CD14-positive monocyte (primary cell): ENCODE measurements around the gene ZAR1L. TPM values are rescaled to one million over a fixed set of nuclear protein-coding genes. Genes with fewer than 3 reads are reported as not detected.

Source experiments
- DNase-seq, 3 donors: peaks; one replicate each; pipeline ENCODE4 v3.0.0-alpha.2; 2011 to 2022
- H2AFZ ChIP-seq: 2 replicates; pipeline ENCODE4 v1.6.0; 2012; ENCODE audit warnings: mild to moderate bottlenecking, low read depth, low read length, inconsistent platforms; ENCODE audit not compliant: insufficient read depth, poor library complexity, severe bottlenecking
- H3K27ac ChIP-seq, 2 donors: 1 replicate in 1 of 2; 2 replicates in 1 of 2; pipeline ENCODE4 v1.5.1; 2012 to 2013; ENCODE audit warnings: low read length in 2 of 2, control low read depth in 1 of 2, inconsistent platforms in 1 of 2, low read depth in 1 of 2, mild to moderate bottlenecking in 1 of 2
- H3K27me3 ChIP-seq, 2 donors: one replicate each; pipeline versions ENCODE4 v1.6.0 to v1.6.1; 2011 to 2013; ENCODE audit warnings: low read length in 2 of 2; ENCODE audit not compliant: control insufficient read depth in 2 of 2, insufficient read depth in 2 of 2
- H3K36me3 ChIP-seq, 2 donors: replicated peaks in 1 of 2; 1 replicate in 1 of 2; 2 replicates in 1 of 2; pipeline versions ENCODE4 v1.5.1 to v1.6.1; 2012 to 2013; ENCODE audit warnings: low read length in 2 of 2, control low read depth in 1 of 2, inconsistent platforms in 1 of 2, mild to moderate bottlenecking in 1 of 2; ENCODE audit not compliant: insufficient read depth in 2 of 2, control insufficient read depth in 1 of 2
- H3K4me1 ChIP-seq, 2 donors: 1 replicate in 1 of 2; 2 replicates in 1 of 2; pipeline versions ENCODE4 v1.5.1 to v1.6.1; 2012 to 2013; ENCODE audit warnings: low read length in 2 of 2, control low read depth in 1 of 2, inconsistent platforms in 1 of 2, mild to moderate bottlenecking in 1 of 2, moderate library complexity in 1 of 2; ENCODE audit not compliant: insufficient read depth in 2 of 2, control insufficient read depth in 1 of 2
- H3K4me2 ChIP-seq: replicated peaks from 2 replicates; pipeline ENCODE3; 2012; ENCODE audit warnings: low read length, moderate library complexity, mild to moderate bottlenecking; ENCODE audit not compliant: poor library complexity, severe bottlenecking; ENCODE audit errors: extremely low read depth
- H3K4me3 ChIP-seq, 3 experiments: fragments of 200-600 bp in 1 of 3; sonication (generic) in 1 of 3; replicated peaks in 1 of 3; 1 replicate in 2 of 3; 2 replicates in 1 of 3; pipeline ENCODE4 v1.5.1; 2011 to 2013; ENCODE audit warnings: low read length in 3 of 3, mild to moderate bottlenecking in 3 of 3, control low read depth in 2 of 3, low read depth in 2 of 3, inconsistent platforms in 1 of 3, moderate library complexity in 1 of 3
- H3K79me2 ChIP-seq: 2 replicates; pipeline ENCODE4 v1.6.0; 2012; ENCODE audit warnings: mild to moderate bottlenecking, control low read depth, inconsistent platforms, low read length, moderate library complexity; ENCODE audit not compliant: insufficient read depth
- H3K9ac ChIP-seq: 2 replicates; pipeline ENCODE4 v1.6.0; 2017; ENCODE audit warnings: low read length, mild to moderate bottlenecking; ENCODE audit not compliant: insufficient read depth, poor library complexity, severe bottlenecking
- H3K9me3 ChIP-seq, 2 donors: replicated peaks in 1 of 2; 1 replicate in 1 of 2; 2 replicates in 1 of 2; pipeline versions ENCODE4 v1.5.1 to v1.6.1; 2012 to 2013; ENCODE audit warnings: low read length in 2 of 2, control low read depth in 1 of 2; ENCODE audit not compliant: control insufficient read depth in 1 of 2, insufficient read depth in 1 of 2
- H4K20me1 ChIP-seq: 2 replicates; pipeline ENCODE4 v1.6.0; 2012; ENCODE audit warnings: mild to moderate bottlenecking, low read length, control low read depth, moderate library complexity; ENCODE audit not compliant: insufficient read depth
- H3K27ac Mint-ChIP-seq, 7 donors: one replicate each; pipeline ENCODE4 v1.8.0; 2020; ENCODE audit warnings: mild to moderate bottlenecking in 7 of 7, mixed read lengths in 7 of 7, moderate library complexity in 6 of 7, inconsistent platforms in 2 of 7
- H3K27me3 Mint-ChIP-seq, 3 donors: one replicate each; pipeline ENCODE4 v1.8.0; 2021 to 2022; ENCODE audit warnings: low read depth in 3 of 3, mild to moderate bottlenecking in 3 of 3, mixed read lengths in 3 of 3, moderate library complexity in 3 of 3, inconsistent platforms in 1 of 3
- H3K36me3 Mint-ChIP-seq, 2 donors: one replicate each; pipeline ENCODE4 v1.8.0; 2020; ENCODE audit warnings: mixed read lengths in 2 of 2, inconsistent platforms in 1 of 2, mild to moderate bottlenecking in 1 of 2
- H3K4me1 Mint-ChIP-seq: one replicate; pipeline ENCODE4 v1.8.0; 2020; ENCODE audit warnings: mild to moderate bottlenecking, mixed read lengths
- H3K4me3 Mint-ChIP-seq, 2 donors: one replicate each; pipeline ENCODE4 v1.8.0; 2020; ENCODE audit warnings: mild to moderate bottlenecking in 2 of 2, mixed read lengths in 2 of 2, moderate library complexity in 1 of 2
- H3K9me3 Mint-ChIP-seq, 7 donors: one replicate each; pipeline ENCODE4 v1.8.0; 2020 to 2022; ENCODE audit warnings: mixed read lengths in 7 of 7, mild to moderate bottlenecking in 6 of 7, moderate library complexity in 6 of 7, inconsistent platforms in 2 of 7
- WGBS: methylation state at CpG from one replicate; pipeline ENCODE4 v1.1.5; 2013; ENCODE audit warnings: missing lambda C conversion rate; ENCODE audit not compliant: insufficient coverage; 5-methylcytosine and 5-hydroxymethylcytosine counted together
- intact Hi-C, 2 donors: fragments of 100-400 bp; cut with micrococcal nuclease; formaldehyde crosslinking; loops; one replicate each; pipeline versions ENCODE4 v1.15.0 to v1.15.1; 2023
- polyA plus RNA-seq, 3 donors: library from polyadenylated mRNA; depleted of rRNA in 1 of 3; unstranded in 2 of 3; stranded (reverse) in 1 of 3; fragments of 300-500 nt in 2 of 3; fragments of >200 nt in 1 of 3; fragmentation: Illumina TruSeq in 2 of 3; gene quantifications; 1 replicate in 2 of 3; 2 replicates in 1 of 3; pipeline ENCODE4 v1.2.3, GENCODE V29; 2012 to 2021
- TF ChIP-seq, protein P1 (sequence below): fragments of 200-600 bp; IDR thresholded peaks from one replicate; pipeline ENCODE4 v1.8.0; 2022; ENCODE audit warnings: antibody characterized with exemption, mild to moderate bottlenecking

The ZAR1L gene
- polyA plus RNA-seq, 3 donors, result not detected

DNA sequence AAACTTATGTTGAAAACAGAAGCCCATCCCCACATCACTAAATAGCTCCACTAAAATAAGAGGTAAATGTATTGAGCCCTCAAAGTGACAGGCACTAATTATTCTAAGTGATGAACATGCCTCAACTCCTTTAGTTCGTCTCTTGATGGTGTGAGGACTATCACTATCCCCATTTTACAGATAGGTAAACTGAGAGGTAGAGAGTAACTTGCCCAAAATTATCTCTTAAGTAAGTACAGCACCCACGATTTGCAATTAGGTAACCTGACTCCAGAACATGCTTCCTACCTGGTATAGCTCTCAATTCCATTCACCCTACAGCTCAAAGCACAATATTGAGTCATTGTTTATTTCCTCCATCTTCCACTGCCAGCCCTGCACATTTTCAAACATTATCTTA, 12.7 kb downstream of the ZAR1L start:
- no peak overlapping the region for H3K4me3 Mint-ChIP-seq
- H3K36me3 Mint-ChIP-seq, result peaks cover 15 to 19% of the 10 kb centered on the region in 2 donors
- H3K9ac ChIP-seq, result no peak overlapping the region
- H3K27ac ChIP-seq, result no peak overlapping the region
- 80% methylated on average over 1 of the region's 2 CpGs for WGBS
- peaks cover 0 to 3% (median 0%) of the 10 kb centered on the region in 3 donors for H3K27me3 Mint-ChIP-seq
- no peaks in the 10 kb centered on the region for H3K9me3 ChIP-seq
- H3K4me1 Mint-ChIP-seq, result peaks cover 2% of the 10 kb centered on the region
- no peaks in the 10 kb centered on the region for H3K9me3 Mint-ChIP-seq
- no peaks in the 10 kb centered on the region for H3K79me2 ChIP-seq
- no peak overlapping the region for H3K4me3 ChIP-seq
- intact Hi-C loops, result no loop called here
- H4K20me1 ChIP-seq, result no peaks in the 10 kb centered on the region
- H3K27ac Mint-ChIP-seq, result no peak overlapping the region
- H3K36me3 ChIP-seq, result peaks cover 0 to 13% of the 10 kb centered on the region in 2 donors
- H3K4me1 ChIP-seq, result no peaks in the 10 kb centered on the region
- H3K27me3 ChIP-seq, result no peaks in the 10 kb centered on the region
- H2AFZ ChIP-seq, result no peak overlapping the region
- no peak for DNase-seq
- no peak overlapping the region for H3K4me2 ChIP-seq
- TF ChIP-seq, protein P1, sequence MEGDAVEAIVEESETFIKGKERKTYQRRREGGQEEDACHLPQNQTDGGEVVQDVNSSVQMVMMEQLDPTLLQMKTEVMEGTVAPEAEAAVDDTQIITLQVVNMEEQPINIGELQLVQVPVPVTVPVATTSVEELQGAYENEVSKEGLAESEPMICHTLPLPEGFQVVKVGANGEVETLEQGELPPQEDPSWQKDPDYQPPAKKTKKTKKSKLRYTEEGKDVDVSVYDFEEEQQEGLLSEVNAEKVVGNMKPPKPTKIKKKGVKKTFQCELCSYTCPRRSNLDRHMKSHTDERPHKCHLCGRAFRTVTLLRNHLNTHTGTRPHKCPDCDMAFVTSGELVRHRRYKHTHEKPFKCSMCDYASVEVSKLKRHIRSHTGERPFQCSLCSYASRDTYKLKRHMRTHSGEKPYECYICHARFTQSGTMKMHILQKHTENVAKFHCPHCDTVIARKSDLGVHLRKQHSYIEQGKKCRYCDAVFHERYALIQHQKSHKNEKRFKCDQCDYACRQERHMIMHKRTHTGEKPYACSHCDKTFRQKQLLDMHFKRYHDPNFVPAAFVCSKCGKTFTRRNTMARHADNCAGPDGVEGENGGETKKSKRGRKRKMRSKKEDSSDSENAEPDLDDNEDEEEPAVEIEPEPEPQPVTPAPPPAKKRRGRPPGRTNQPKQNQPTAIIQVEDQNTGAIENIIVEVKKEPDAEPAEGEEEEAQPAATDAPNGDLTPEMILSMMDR, result no peak

GRCh38 chr13:32300920-32301319, 14.2 kb downstream of the ZAR1L start:
- WGBS, result no CpG with 5 or more reads among the region's 1 CpG
- peaks cover 5 to 25% of the 10 kb centered on the region in 2 donors for H3K36me3 ChIP-seq

More at GRCh38 chr13:32300920-32301319, 14.2 kb downstream of the ZAR1L start:
- Mint-ChIP-seq H3K27me3 (peaks cover 0 to 3% (median 0%) of the 10 kb centered on the region in 3 donors), H3K4me3 (no peak overlapping the region), H3K36me3 (peaks cover 26 to 28% of the 10 kb centered on the region in 2 donors), H3K27ac (no peak overlapping the region), H3K9me3 (no peaks in the 10 kb centered on the region), H3K4me1 (peaks cover 2% of the 10 kb centered on the region)
- Histone ChIP-seq H4K20me1 (no peaks in the 10 kb centered on the region), H3K27ac (no peak overlapping the region), H3K9ac (no peak overlapping the region), H3K4me1 (no peaks in the 10 kb centered on the region), H3K4me2 (no peak overlapping the region), H2AFZ (no peak overlapping the region), H3K27me3 (no peaks in the 10 kb centered on the region), H3K4me3 (no peak overlapping the region), H3K79me2 (no peaks in the 10 kb centered on the region), H3K9me3 (no peaks in the 10 kb centered on the region)
- intact Hi-C loops, result no loop called here
- no peak for DNase-seq
- TF ChIP-seq, protein P1, result no peak
